ENCODE data around the gene PRDM16. TPM values are rescaled to one million over a fixed set of nuclear protein-coding genes. Genes with fewer than 3 reads are reported as not detected.

The PRDM16 gene
- total RNA-seq, 1 experiment from 2014 or later = 0.97 TPM

- no peak for DNase-seq (ENCODE audit: low spot score)
Measured at GRCh38 chr1:3460672-3461131, 391.7 kb downstream of the PRDM16 start.

GRCh38 chr1:3461238-3461933 lies 392.4 kb downstream of the PRDM16 start:
- DNase-seq (ENCODE audit: low spot score) = no peak

DNA sequence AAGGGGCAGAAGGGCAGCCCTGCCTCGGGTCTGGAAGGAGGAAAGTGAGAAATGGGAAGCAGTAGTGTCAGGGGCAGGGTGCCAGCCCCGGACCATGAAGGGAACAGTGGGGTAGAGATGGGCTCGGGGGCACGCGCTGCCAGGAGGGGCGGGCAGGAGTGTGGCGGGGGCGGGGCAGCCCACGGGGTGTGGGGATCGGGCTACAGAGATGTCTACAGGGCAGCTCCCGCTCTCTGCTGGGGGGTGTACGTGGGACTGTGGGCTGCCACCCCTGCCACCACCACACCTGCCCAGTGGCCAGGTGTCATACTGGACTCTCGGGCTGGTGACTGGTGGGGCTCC lies 392.9 kb downstream of the PRDM16 start:
- DNase-seq (ENCODE audit: low spot score) = no peak

DNA sequence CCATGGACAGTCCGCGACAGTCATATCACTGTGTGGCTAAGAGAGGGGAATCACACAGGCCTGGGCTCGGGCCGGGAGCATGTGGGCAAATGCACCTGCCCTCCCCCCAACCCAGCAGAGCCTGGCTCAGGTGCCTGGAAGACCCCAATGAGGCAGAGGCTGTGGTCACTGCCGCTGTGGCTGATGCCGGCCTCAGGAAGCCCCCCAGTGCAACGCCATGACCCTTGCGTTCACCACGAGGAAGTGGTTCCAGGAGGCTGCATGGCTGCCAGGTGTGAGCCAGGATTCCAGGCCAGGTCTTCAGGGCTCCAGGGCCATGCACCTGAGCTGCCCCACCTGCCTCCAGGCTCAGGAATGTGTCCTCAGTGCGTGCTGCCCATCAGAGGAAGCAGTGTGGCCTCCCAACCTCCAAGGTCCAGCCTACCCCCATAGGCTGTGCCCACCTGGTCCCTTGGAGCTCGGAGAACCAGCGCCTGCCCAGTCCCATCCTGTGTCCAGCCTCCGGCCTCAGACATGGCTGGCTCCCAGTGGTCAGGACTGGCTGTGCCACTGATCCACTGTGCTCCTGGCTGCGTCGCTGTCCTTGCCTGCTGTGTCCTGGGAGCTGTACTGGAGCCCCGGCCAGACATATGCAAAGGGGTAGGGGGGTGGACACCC lies 393.5 kb downstream of the PRDM16 start:
- no peak for DNase-seq (ENCODE audit: low spot score)

DNA sequence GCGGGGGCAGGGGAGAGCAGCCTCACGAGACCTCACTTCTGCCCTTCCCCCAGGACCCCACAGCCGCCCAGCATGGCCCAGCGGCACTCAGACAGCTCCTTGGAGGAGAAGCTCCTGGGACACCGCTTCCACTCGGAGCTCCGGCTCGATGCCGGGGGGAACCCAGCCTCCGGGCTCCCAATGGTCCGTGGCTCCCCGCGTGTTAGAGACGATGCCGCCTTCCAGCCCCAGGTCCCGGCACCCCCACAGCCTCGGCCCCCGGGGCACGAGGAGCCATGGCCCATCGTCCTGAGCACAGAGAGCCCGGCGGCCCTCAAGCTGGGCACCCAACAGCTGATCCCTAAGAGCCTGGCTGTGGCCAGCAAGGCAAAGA lies 394.0 kb downstream of the PRDM16 start:
- no peak for DNase-seq (ENCODE audit: low spot score)

DNA sequence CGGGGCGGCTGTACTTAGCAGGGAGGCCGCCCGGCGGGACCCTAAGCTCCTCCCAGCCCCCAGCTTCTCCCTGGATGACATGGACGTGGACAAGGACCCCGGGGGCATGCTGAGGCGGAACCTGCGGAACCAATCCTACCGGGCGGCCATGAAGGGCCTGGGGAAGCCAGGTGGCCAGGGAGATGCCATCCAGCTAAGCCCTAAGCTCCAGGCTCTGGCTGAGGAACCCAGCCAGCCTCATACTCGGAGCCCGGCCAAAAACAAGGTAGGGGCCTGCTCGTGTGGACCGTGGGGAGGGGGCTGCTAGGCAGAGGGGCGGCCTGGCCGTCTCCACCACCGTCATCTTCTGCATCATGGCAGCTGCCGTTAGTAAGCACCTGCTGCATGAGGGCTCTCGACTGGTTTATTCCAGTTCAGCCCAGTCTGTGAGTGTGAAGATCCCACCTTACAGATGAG lies 394.4 kb downstream of the PRDM16 start:
- no peak for DNase-seq (ENCODE audit: low spot score)

GRCh38 chr1:3463891-3464648 lies 395.1 kb downstream of the PRDM16 start:
- no peak for DNase-seq (ENCODE audit: low spot score)

- no peak for DNase-seq (ENCODE audit: low spot score)
Measured at GRCh38 chr1:3464649-3465025, 395.6 kb downstream of the PRDM16 start.

DNA sequence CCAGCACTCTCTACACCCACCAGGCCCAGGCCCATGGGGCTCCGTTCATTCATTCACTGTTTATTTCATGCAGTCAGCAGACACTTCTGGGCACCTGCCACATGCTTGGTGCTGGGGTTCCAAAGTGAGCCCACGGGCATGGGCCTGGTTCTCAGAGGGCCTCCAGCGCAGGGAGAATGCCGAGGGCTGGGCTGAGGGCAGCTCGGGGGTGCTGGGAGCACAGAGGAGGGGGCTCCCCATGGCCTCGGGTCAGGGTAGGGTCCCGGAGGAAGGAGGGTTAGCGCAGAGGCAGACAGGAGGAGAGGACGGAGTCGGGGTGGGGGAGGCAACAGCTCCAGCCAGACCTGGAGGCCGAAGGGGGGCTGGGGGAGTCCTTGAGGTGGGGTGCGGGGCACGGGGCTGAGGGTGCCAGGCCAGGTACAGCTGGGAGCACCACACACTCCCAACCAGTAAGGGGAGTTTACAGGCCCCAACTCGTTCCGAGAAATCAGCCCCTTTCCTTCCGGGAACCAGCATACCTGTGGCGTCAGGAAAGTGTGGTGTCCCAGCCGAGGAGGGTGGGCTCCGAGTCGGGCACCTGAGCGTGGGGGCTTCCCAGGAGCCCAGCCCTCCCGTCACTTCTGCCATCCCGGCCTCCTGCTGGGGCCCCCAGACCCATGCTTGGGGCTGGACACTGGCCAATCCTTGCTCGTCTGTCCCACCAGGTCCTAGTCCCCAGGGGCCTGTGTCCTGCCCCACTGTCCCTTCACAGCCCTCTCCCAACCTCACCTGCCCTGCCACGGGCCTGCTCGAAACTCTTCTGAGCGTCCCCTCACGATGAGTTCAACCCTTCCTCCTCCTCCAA lies 396.3 kb downstream of the PRDM16 start:
- DNase-seq (ENCODE audit: low spot score) = no peak

DNA sequence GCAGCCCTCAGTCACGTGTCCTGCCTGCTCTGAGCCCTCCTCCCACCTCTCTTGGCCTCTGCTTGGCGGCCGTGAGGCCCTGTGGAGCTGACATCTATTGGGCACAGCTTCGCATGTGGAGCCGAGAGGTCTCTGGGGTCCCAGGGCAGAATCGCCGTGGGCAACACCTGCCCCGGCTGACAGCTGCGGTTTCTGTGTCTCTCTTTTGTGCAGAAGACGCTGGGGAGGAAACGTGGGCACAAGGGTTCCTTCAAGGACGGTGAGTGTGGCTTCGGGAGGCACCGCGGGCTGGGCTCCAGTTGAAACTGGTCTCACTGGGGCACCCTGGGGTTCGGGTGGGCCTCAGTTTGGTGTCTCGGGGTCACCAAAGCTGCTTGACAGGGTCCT lies 396.9 kb downstream of the PRDM16 start:
- DNase-seq (ENCODE audit: low spot score) = no peak

GRCh38 chr1:3466366-3467075 lies 397.5 kb downstream of the PRDM16 start:
- no peak for DNase-seq (ENCODE audit: low spot score)

DNA sequence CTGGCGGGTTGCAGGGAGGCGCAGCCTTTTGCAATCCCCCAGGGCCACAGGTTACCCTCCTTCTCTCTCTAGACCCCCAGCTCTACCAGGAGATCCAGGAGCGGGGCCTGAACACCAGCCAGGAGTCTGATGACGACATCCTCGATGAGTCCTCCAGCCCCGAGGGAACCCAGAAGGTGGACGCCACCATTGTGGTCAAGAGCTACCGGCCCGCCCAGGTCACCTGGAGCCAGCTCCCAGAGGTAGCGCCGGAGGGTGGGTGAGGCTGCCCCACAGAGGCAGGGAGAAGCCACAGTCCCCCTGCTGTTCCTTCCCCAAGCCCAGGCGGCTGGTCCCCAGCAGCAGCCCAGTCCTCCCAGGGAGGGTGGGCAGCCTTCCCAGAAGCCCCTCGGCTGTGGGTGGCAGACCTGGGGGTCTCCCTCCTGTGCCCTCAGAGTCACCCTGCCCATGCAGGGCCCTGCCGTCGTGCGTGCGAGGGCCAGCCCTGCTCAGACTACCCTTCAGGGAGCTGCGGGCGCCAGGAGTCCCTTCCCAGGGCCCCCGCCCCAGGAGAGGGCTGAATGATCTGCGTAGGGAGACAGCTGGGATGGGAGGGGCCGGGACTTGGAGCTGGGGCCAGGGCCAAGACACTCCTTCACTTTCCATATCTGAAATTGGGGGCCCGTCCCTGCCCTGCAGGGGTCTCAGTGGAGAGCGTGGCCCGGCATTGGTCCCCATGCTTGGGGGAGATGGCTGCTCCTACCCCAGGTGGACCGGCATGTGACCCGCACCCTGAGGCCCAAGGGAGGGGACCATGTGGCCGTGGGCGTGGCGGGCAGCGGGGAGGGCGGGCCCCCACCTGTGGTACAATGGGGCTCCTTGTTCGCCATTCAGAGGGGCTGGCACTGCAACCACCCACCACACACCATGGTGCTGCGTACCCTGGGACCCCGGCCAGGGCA lies 398.4 kb downstream of the PRDM16 start:
- DNase-seq (ENCODE audit: low spot score) = no peak

GRCh38 chr1:3468236-3469103 lies 399.5 kb downstream of the PRDM16 start:
- no peak for DNase-seq (ENCODE audit: low spot score)

DNA sequence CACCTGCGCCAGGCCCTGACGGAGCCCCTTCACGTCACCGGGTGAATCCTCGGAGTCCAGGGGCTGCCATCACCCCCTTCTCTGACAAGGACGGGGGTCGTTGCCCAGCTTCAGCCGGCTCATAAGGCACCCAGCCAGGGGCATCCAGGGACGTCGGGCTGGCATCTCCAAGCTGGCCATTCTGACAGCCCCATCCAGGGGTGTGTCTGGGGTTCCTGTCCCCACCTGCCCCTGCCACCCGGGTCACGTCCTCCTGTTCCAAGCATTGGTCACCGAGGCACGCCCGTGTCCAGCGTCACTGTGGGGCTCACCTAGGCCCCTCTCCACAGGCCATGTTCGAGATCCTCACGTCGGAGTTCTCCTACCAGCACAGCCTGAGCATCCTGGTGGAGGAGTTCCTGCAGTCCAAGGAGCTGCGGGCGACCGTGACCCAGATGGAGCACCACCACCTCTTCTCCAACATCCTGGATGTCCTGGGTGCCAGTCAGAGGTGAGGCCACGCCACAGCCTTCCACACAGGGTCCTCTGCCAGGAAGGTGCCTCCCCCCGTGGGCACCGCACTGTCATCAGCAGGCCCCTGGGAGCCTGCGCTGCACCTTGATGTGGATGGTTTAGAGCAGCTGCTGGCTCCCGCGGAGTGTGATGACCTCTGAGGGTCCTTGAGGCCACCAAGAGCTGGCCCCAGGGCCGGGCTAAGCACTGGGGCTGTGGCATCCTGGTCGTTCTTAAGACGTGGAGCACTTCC lies 400.3 kb downstream of the PRDM16 start:
- DNase-seq (ENCODE audit: low spot score) = no peak

GRCh38 chr1:3469849-3470649 lies 401.0 kb downstream of the PRDM16 start:
- DNase-seq (ENCODE audit: low spot score) = no peak

DNA sequence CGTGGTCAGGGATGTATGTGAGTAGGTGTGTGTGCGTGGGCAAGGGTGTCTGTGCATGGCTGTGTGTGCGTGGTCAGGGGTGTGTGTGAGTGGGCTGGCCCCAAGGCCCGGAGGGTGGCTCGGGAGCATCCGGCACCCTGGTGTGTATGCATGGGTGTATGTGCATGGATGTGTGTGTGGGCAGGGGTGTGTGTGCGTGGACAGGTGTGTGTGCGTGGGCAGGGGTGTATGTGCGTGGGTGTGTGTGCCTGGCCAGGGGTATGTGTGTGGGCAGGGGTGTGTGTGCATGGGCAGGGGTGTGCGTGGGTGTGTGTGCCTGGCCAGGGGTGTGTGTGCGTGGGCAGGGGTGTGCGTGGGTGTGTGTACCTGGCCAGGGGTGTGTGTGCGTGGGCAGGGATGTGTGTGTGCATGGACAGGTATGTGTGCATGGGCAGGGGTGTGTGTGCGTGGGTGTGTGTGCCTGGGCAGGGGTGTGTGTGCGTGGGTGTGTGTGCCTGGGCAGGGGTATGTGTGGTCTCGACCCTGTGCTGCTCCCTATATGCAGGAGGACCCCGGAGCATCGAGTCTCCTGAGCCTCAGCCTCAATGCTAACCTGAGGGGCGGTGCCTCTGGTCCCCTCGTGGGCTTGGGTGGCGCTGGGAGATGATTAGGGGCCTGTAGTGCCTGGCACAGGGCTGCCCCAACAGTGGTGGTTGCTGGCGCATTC lies 401.8 kb downstream of the PRDM16 start:
- no peak for DNase-seq (ENCODE audit: low spot score)

Data from H4 (cell line).